Sigmoid colon (tissue), 4 donors: ENCODE measurements around the gene BLMH.

Experiments used
- EP300 ChIP-seq, 4 donors: sonication (generic); formaldehyde crosslinking; IDR thresholded peaks; one replicate each; pipeline ENCODE4 v1.6.1; 2017; ENCODE audit warnings: antibody characterized with exemption in 4 of 4
- POLR2A ChIP-seq, 2 donors: fragments of 450-650 bp; IDR thresholded peaks; one replicate each; pipeline ENCODE4 v1.6.1; 2016; ENCODE audit warnings: antibody characterized with exemption in 2 of 2, mild to moderate bottlenecking in 2 of 2, moderate library complexity in 2 of 2
- POLR2AphosphoS5 ChIP-seq, 4 donors: sonication (generic); formaldehyde crosslinking; IDR thresholded peaks; one replicate each; pipeline ENCODE4 v1.6.1; 2017; ENCODE audit warnings: antibody characterized with exemption in 4 of 4
- TF ChIP-seq, protein P1 (sequence below), 4 experiments: fragments of 450-650 bp in 3 of 4; fragments of 200-600 bp in 1 of 4; IDR thresholded peaks; one replicate each; pipeline ENCODE4 v1.5.1; 2016 to 2019; ENCODE audit warnings: antibody characterized with exemption in 4 of 4, mild to moderate bottlenecking in 3 of 4, moderate library complexity in 2 of 4

DNA sequence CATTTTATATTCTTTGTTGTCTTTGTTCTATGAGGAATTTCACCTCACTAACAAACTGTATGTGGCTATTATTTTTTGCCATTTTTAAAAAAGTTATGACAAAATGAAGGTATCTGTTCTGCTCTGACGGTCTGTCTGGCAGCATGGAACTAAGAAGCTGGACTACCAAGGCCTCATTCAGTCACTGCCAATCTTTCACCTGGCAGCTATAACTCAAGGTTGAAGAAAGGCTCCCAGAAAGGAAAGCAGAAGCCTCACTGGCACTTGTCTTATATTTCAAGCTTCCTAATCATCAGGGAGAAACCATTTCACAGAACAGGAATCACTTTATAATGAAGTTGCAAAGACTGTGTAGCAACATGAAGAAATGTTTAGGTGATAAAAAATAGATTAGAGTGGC lies 37.6 kb downstream of the BLMH start:
- TF ChIP-seq, protein P1, sequence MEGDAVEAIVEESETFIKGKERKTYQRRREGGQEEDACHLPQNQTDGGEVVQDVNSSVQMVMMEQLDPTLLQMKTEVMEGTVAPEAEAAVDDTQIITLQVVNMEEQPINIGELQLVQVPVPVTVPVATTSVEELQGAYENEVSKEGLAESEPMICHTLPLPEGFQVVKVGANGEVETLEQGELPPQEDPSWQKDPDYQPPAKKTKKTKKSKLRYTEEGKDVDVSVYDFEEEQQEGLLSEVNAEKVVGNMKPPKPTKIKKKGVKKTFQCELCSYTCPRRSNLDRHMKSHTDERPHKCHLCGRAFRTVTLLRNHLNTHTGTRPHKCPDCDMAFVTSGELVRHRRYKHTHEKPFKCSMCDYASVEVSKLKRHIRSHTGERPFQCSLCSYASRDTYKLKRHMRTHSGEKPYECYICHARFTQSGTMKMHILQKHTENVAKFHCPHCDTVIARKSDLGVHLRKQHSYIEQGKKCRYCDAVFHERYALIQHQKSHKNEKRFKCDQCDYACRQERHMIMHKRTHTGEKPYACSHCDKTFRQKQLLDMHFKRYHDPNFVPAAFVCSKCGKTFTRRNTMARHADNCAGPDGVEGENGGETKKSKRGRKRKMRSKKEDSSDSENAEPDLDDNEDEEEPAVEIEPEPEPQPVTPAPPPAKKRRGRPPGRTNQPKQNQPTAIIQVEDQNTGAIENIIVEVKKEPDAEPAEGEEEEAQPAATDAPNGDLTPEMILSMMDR (IDR thresholded peaks at IDR 0.05) = no peak
- TF ChIP-seq POLR2A (IDR thresholded peaks at IDR 0.05) = no peak
- TF ChIP-seq POLR2AphosphoS5 (IDR thresholded peaks at IDR 0.05) = no peak
- no peak for TF ChIP-seq EP300 (IDR thresholded peaks at IDR 0.05)
